Tibial artery (tissue), 4 donors: ENCODE measurements around the gene OR2J2.
"Not testable (repeated sequence)": the region's sequence is repeated elsewhere in the genome, so short reads cannot be mapped to it uniquely, and the experiment has no call there.

Experiments used
- DNase-seq, 2 donors: peaks; one replicate each; pipeline ENCODE4 v3.0.0-alpha.2; 2019
- H3K27ac ChIP-seq, 2 donors: fragments of 200-600 bp; sonication (generic) in 1 of 2; 1 replicate in 1 of 2; 2 replicates in 1 of 2; pipeline ENCODE4 v1.5.1; 2018 to 2019; ENCODE audit warnings: mild to moderate bottlenecking in 1 of 2
- H3K27me3 ChIP-seq, 2 donors: fragments of 200-600 bp; sonication (generic) in 1 of 2; one replicate each; pipeline versions ENCODE4 v1.5.1 to v1.6.0; 2016 to 2019
- H3K36me3 ChIP-seq, 3 donors: fragments of 200-600 bp; sonication (generic) in 2 of 3; one replicate each; pipeline ENCODE4 v1.5.1; 2016 to 2019; ENCODE audit warnings: mild to moderate bottlenecking in 2 of 3
- H3K4me1 ChIP-seq, 4 donors: fragments of 200-600 bp; sonication (generic) in 2 of 4; 1 replicate in 3 of 4; 2 replicates in 1 of 4; pipeline ENCODE4 v1.5.1; 2016 to 2019
- H3K4me3 ChIP-seq, 2 donors: fragments of 200-600 bp; sonication (generic) in 1 of 2; 1 replicate in 1 of 2; 2 replicates in 1 of 2; pipeline ENCODE4 v1.5.1; 2018 to 2019; ENCODE audit warnings: mild to moderate bottlenecking in 2 of 2
- H3K9me3 ChIP-seq, 3 donors: fragments of 200-600 bp; sonication (generic) in 1 of 3; one replicate each; pipeline ENCODE4 v1.5.1; 2016 to 2019
- CTCF ChIP-seq, 2 experiments: fragments of 200-600 bp in 1 of 2; fragments of 450-650 bp in 1 of 2; IDR thresholded peaks; one replicate each; pipeline ENCODE4 v1.5.1; 2017 to 2019; ENCODE audit warnings: antibody characterized with exemption in 2 of 2, mild to moderate bottlenecking in 1 of 2, moderate library complexity in 1 of 2
- intact Hi-C: fragments of 100-400 bp; cut with DNase I; formaldehyde crosslinking; loops from one replicate; pipeline ENCODE4 v1.15.0; 2023; ENCODE audit warnings: low total_unique reads

The OR2J2 gene

GRCh38 chr6:29171736-29172135, 1.0 kb downstream of the OR2J2 start:
- Histone ChIP-seq H3K4me1 (no peaks in the 10 kb centered on the region), H3K27ac (no peak overlapping the region), H3K9me3 (no peaks in the 10 kb centered on the region), H3K36me3 (no peaks in the 10 kb centered on the region), H3K4me3 (no peak overlapping the region), H3K27me3 (no peaks in the 10 kb centered on the region)
- no peak for DNase-seq
- no peak for TF ChIP-seq CTCF (IDR thresholded peaks at IDR 0.05)
- intact Hi-C loops = no loop called here

- no peak for DNase-seq
- no peak for TF ChIP-seq CTCF (IDR thresholded peaks at IDR 0.05)
- Histone ChIP-seq H3K4me3 (no peak overlapping the region), H3K4me1 (no peaks in the 10 kb centered on the region), H3K36me3 (no peaks in the 10 kb centered on the region), H3K9me3 (no peaks in the 10 kb centered on the region), H3K27ac (no peak overlapping the region), H3K27me3 (no peaks in the 10 kb centered on the region)
- intact Hi-C loops = no loop called here
These were observed 12.9 kb downstream of the OR2J2 start for GRCh38 chr6:29183594-29183993.

GRCh38 chr6:29188659-29189058, 18.0 kb downstream of the OR2J2 start:
- H3K27ac ChIP-seq, H3K36me3 ChIP-seq, H3K4me3 ChIP-seq, intact Hi-C loops, DNase-seq, H3K4me1 ChIP-seq, H3K27me3 ChIP-seq, H3K9me3 ChIP-seq: not testable (repeated sequence)

- TF ChIP-seq CTCF (IDR thresholded peaks at IDR 0.05) = no peak
- H3K4me3 ChIP-seq = no peak overlapping the region
- no peaks in the 10 kb centered on the region for H3K4me1 ChIP-seq
- H3K9me3 ChIP-seq = no peaks in the 10 kb centered on the region
- intact Hi-C loops = no loop called here
- no peak for DNase-seq
- H3K27ac ChIP-seq = no peak overlapping the region
- no peaks in the 10 kb centered on the region for H3K27me3 ChIP-seq
- no peaks in the 10 kb centered on the region for H3K36me3 ChIP-seq
These were observed 30.3 kb downstream of the OR2J2 start for GRCh38 chr6:29200767-29201662.

- no peak overlapping the region for H3K27ac ChIP-seq
- no peaks in the 10 kb centered on the region for H3K4me1 ChIP-seq
- H3K27me3 ChIP-seq = no peaks in the 10 kb centered on the region
- no peaks in the 10 kb centered on the region for H3K9me3 ChIP-seq
- H3K36me3 ChIP-seq = no peaks in the 10 kb centered on the region
- DNase-seq = no peak
- no peak overlapping the region for H3K4me3 ChIP-seq
- intact Hi-C loops = no loop called here
- no peak for TF ChIP-seq CTCF (IDR thresholded peaks at IDR 0.05)
These were observed 31.3 kb downstream of the OR2J2 start for GRCh38 chr6:29201966-29202365.

GRCh38 chr6:29211488-29211887, 40.8 kb downstream of the OR2J2 start:
- Histone ChIP-seq H3K27me3 (no peaks in the 10 kb centered on the region), H3K27ac (no peak overlapping the region), H3K4me1 (no peaks in the 10 kb centered on the region), H3K4me3 (no peak overlapping the region), H3K9me3 (no peaks in the 10 kb centered on the region), H3K36me3 (no peaks in the 10 kb centered on the region)
- DNase-seq = no peak
- no peak for TF ChIP-seq CTCF (IDR thresholded peaks at IDR 0.05)
- intact Hi-C loops = no loop called here
